ENCODE measurements around the gene CLEC4F. TPM values are rescaled to one million over a fixed set of nuclear protein-coding genes. Genes with fewer than 3 reads are reported as not detected.

CLEC4F gene
- total and polyA plus RNA-seq, 2 donors (not counting 1 experiment from before 2014, with no cell fraction given) = not detected

DNA sequence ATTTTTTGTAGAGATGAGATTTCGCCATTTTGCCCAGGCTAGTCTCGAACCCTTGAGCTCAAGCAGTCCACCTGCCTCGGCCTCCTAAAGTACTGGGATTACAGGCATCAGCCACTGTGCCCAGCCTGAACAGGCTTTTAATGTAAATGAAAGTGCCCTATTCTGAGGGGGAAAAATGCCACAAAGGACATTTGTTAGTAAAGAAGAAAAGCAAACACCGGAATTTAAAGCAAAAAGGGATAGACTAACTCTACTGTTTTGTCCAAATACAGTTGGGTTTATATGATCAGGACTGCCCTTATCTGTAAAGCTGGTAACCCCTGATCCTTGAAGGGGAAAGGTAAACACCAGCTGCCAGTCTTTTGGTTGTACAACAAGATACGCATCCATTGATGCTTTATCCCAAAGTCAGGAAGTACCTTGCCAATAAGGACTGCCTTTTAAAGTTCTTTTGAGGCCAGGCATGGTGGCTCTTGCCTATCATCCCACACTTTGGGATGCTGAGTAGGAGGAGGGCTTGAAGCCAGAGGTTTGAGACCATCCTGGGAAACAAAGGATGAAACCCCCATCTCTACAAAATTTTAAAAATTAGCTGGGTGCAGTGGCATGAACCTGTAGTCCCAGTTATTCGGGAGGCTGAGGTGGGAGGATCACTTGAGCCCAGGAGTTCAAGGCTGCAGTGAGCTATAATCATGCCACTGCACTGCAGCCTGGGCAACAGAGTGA lies 13.1 kb downstream of the CLEC4F start:
- Mint-ChIP-seq H3K27me3 (peaks cover 9% of the 10 kb centered on the region), H3K27ac (no peak overlapping the region), H3K9me3 (ENCODE audit: insufficient read depth) (no peaks in the 10 kb centered on the region), H3K4me3 (no peak overlapping the region), H3K4me1 (no peaks in the 10 kb centered on the region)
- no peaks in the 10 kb centered on the region for H3K79me2 ChIP-seq (ENCODE audit: control insufficient read depth, insufficient read depth, low read length)
- intact Hi-C loops (cut with micrococcal nuclease) = no loop called here
- peaks cover 0 to 7% (median 0%) of the 10 kb centered on the region in 3 donors for H3K9me3 ChIP-seq (ENCODE audit: control extremely low read depth in 1 of 3, control insufficient read depth in 2 of 3, insufficient read depth in 1 of 3, low read length in 2 of 3)
- ChIA-PET POLR2A (no interaction called here), CTCF (no interaction called here)
- no peak overlapping the region for H3K4me2 ChIP-seq (replicated peaks; ENCODE audit: low read depth, low read length, poor library complexity, severe bottlenecking)
- WGBS (ENCODE audit: insufficient coverage) = 84% methylated on average over 5 of the region's 6 CpGs
- TF ChIP-seq, protein P1, sequence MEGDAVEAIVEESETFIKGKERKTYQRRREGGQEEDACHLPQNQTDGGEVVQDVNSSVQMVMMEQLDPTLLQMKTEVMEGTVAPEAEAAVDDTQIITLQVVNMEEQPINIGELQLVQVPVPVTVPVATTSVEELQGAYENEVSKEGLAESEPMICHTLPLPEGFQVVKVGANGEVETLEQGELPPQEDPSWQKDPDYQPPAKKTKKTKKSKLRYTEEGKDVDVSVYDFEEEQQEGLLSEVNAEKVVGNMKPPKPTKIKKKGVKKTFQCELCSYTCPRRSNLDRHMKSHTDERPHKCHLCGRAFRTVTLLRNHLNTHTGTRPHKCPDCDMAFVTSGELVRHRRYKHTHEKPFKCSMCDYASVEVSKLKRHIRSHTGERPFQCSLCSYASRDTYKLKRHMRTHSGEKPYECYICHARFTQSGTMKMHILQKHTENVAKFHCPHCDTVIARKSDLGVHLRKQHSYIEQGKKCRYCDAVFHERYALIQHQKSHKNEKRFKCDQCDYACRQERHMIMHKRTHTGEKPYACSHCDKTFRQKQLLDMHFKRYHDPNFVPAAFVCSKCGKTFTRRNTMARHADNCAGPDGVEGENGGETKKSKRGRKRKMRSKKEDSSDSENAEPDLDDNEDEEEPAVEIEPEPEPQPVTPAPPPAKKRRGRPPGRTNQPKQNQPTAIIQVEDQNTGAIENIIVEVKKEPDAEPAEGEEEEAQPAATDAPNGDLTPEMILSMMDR (IDR thresholded peaks at IDR 0.05) = no peak
- TF ChIP-seq EZH2 (IDR thresholded peaks at IDR 0.05; ENCODE audit: borderline replicate concordance, insufficient read depth, low read depth, low read length, poor library complexity, severe bottlenecking) = no peak
- no peak for ATAC-seq (ENCODE audit: low read depth)
- H4K20me1 ChIP-seq (ENCODE audit: control insufficient read depth, insufficient read depth, low read length, poor library complexity, severe bottlenecking) = no peaks in the 10 kb centered on the region
- no peak overlapping the region for H3K27ac ChIP-seq (ENCODE audit: low read length in 2 of 2)
- H3K4me3 ChIP-seq (ENCODE audit: control extremely low read depth in 1 of 5, extremely low read depth in 1 of 5, insufficient read depth in 1 of 5, low read depth in 2 of 5, low read length in 4 of 5) = no peak overlapping the region
- no peaks in the 10 kb centered on the region for H3K36me3 ChIP-seq (replicated peaks in 1 of 2; ENCODE audit: control extremely low read depth in 1 of 2, control insufficient read depth in 1 of 2, extremely low read depth in 1 of 2, insufficient read depth in 2 of 2, low read length in 1 of 2)
- peaks cover 0 to 7% (median 2%) of the 10 kb centered on the region in 4 experiments for H3K27me3 ChIP-seq (replicated peaks in 1 of 4; ENCODE audit: control extremely low read depth in 1 of 4, control insufficient read depth in 3 of 4, insufficient read depth in 4 of 4, low read length in 3 of 4)
- DNase-seq = no peak
- no peak overlapping the region for H2AFZ ChIP-seq (ENCODE audit: insufficient read depth, low read depth, low read length, poor library complexity, severe bottlenecking)
- H3K4me1 ChIP-seq (ENCODE audit: control insufficient read depth in 2 of 2, insufficient read depth in 2 of 2, low read length in 2 of 2) = no peaks in the 10 kb centered on the region
- H3K9ac ChIP-seq (ENCODE audit: low read length) = no peak overlapping the region

DNA sequence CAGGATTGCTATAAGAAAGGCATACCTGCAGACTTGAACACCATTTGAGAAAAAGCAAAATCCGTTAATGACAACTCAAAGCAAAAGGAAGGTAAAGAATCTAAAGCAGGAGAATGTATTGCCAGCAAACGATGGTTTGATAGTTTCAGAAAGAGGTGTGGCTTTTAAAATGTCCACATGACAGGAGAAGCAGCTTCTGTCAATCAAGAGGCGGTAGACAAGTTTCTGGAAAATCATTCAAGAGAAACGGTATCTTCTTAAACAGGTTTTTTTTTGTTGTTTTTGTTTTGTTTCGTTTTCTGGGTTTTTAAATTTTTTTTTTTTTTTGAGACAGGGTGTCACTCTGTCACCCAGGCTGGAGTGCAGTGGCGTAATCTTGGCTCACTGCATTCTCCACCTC lies 13.8 kb downstream of the CLEC4F start:
- Histone ChIP-seq H3K9me3 (ENCODE audit: control extremely low read depth in 1 of 3, control insufficient read depth in 2 of 3, insufficient read depth in 1 of 3, low read length in 2 of 3) (peaks cover 0 to 7% (median 0%) of the 10 kb centered on the region in 3 donors), H3K4me1 (ENCODE audit: control insufficient read depth in 2 of 2, insufficient read depth in 2 of 2, low read length in 2 of 2) (no peaks in the 10 kb centered on the region), H3K4me2 (replicated peaks; ENCODE audit: low read depth, low read length, poor library complexity, severe bottlenecking) (no peak overlapping the region), H3K9ac (ENCODE audit: low read length) (no peak overlapping the region), H3K27me3 (replicated peaks in 1 of 4; ENCODE audit: control extremely low read depth in 1 of 4, control insufficient read depth in 3 of 4, insufficient read depth in 4 of 4, low read length in 3 of 4) (peaks cover 0 to 7% (median 2%) of the 10 kb centered on the region in 4 experiments), H3K79me2 (ENCODE audit: control insufficient read depth, insufficient read depth, low read length) (no peaks in the 10 kb centered on the region), H3K27ac (ENCODE audit: low read length in 2 of 2) (no peak overlapping the region), H3K4me3 (ENCODE audit: control extremely low read depth in 1 of 5, extremely low read depth in 1 of 5, insufficient read depth in 1 of 5, low read depth in 2 of 5, low read length in 4 of 5) (no peak overlapping the region), H3K36me3 (replicated peaks in 1 of 2; ENCODE audit: control extremely low read depth in 1 of 2, control insufficient read depth in 1 of 2, extremely low read depth in 1 of 2, insufficient read depth in 2 of 2, low read length in 1 of 2) (no peaks in the 10 kb centered on the region), H2AFZ (ENCODE audit: insufficient read depth, low read depth, low read length, poor library complexity, severe bottlenecking) (no peak overlapping the region), H4K20me1 (ENCODE audit: control insufficient read depth, insufficient read depth, low read length, poor library complexity, severe bottlenecking) (no peaks in the 10 kb centered on the region)
- intact Hi-C loops (cut with micrococcal nuclease) = no loop called here
- ChIA-PET POLR2A (no interaction called here), CTCF (no interaction called here)
- no peak for DNase-seq
- 61% methylated on average over 4 of the region's 6 CpGs for WGBS (ENCODE audit: insufficient coverage)
- TF ChIP-seq EZH2 (IDR thresholded peaks at IDR 0.05; ENCODE audit: borderline replicate concordance, insufficient read depth, low read depth, low read length, poor library complexity, severe bottlenecking) = no peak
- TF ChIP-seq, protein P1 (IDR thresholded peaks at IDR 0.05) = no peak
- Mint-ChIP-seq H3K27me3 (peaks cover 9% of the 10 kb centered on the region), H3K9me3 (ENCODE audit: insufficient read depth) (no peaks in the 10 kb centered on the region), H3K4me3 (no peak overlapping the region), H3K27ac (no peak overlapping the region), H3K4me1 (no peaks in the 10 kb centered on the region)
- no peak for ATAC-seq (ENCODE audit: low read depth)

Data from B cell (primary cell).